22Rv1 (cell line): ENCODE measurements around the gene EXOC4.

Source experiments
- H3K27ac ChIP-seq: fragments of 450-650 bp; 2 replicates; pipeline ENCODE4 v1.5.1; 2017
- ZFX ChIP-seq: fragments of 450-650 bp; IDR thresholded peaks from 2 replicates; pipeline ENCODE4 v1.6.1; 2017; ENCODE audit warnings: antibody characterized with exemption, borderline replicate concordance
- TF ChIP-seq, protein P1 (sequence below): fragments of 450-650 bp; IDR thresholded peaks from 2 replicates; pipeline ENCODE4 v1.5.1; 2017; ENCODE audit warnings: mild to moderate bottlenecking

Gene EXOC4

DNA sequence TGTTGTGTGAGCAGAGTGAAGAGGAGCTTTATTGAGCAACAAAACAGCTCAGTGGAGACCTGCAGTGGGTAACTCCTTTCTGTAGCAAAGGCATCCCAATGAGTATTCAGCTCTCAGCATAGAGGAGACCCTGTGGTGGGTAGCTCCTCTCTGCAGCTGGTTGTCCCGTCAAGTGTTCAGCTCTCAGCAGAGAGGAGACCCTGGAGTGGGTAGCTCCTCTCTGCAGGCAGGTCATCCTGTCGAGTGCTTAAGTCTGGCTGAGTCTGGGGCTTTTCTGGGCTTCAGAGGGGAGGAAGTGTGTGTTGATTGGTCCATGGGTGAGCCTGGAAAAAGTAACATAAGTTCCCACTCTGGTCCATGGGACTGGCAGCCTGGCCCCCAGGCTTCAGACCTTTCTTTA, 702.3 kb downstream of the EXOC4 start:
- no peak overlapping the region for H3K27ac ChIP-seq
- TF ChIP-seq, protein P1, sequence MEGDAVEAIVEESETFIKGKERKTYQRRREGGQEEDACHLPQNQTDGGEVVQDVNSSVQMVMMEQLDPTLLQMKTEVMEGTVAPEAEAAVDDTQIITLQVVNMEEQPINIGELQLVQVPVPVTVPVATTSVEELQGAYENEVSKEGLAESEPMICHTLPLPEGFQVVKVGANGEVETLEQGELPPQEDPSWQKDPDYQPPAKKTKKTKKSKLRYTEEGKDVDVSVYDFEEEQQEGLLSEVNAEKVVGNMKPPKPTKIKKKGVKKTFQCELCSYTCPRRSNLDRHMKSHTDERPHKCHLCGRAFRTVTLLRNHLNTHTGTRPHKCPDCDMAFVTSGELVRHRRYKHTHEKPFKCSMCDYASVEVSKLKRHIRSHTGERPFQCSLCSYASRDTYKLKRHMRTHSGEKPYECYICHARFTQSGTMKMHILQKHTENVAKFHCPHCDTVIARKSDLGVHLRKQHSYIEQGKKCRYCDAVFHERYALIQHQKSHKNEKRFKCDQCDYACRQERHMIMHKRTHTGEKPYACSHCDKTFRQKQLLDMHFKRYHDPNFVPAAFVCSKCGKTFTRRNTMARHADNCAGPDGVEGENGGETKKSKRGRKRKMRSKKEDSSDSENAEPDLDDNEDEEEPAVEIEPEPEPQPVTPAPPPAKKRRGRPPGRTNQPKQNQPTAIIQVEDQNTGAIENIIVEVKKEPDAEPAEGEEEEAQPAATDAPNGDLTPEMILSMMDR, result no peak
- TF ChIP-seq ZFX, result no peak

DNA sequence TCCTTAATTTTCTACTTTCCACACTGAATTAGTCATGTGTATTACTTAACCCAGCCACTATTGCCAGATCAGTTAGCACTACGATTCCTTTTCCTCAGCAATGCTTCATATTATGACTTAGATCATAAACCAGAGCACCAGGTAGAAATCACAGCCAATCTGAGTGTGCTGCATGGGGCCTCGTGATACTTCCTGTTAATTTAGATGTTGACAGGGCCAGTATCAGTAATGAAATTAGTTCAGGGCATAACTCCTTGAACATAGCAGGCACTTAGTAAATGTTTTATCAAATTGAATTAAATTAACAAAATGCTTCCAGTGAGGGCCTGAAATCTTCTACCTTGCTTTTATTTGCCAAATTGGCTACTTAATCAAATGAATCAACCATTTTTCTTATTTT, 705.0 kb downstream of the EXOC4 start:
- no peak overlapping the region for H3K27ac ChIP-seq
- TF ChIP-seq, protein P1, result no peak
- no peak for TF ChIP-seq ZFX

DNA sequence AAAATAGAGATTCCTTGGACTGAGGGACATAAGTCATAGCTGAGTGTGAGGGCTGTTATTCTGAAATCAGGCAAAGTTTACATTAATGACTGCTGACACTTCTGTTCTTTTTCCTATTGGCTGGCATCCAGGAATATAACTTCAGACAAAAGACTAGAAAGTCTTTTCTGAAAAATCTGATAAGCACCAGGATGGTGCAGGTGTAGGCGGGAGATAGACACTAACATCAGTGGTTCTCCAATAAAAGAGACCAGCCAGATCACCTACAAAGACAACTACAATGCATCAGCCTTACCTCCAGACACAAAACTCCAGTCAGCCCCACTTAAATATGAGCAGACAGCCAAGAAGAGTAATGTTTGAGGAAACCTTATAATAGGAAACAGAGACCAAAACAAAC, 705.9 kb downstream of the EXOC4 start:
- TF ChIP-seq ZFX, result no peak
- TF ChIP-seq, protein P1, result no peak
- H3K27ac ChIP-seq, result no peak overlapping the region

DNA sequence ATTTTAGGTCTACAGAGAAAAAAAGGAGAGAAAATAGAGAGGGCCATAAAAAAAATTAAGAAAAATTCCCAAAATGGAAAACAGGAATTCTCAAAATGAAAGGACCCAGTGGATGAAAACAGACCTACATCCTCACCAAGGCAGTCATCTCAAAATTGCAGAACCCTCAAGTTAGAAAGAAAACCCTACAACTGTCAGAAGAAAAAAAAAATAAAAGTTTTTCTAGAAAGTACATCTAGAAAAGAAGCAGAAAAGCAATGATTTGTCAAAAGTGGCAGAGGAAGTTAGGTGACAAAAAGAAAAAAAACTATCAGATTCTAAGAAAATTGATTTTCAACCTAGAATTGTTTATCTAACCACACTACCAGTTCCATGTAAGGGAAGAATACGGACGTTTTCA, 706.6 kb downstream of the EXOC4 start:
- H3K27ac ChIP-seq, result no peak overlapping the region
- TF ChIP-seq, protein P1, result no peak
- no peak for TF ChIP-seq ZFX

DNA sequence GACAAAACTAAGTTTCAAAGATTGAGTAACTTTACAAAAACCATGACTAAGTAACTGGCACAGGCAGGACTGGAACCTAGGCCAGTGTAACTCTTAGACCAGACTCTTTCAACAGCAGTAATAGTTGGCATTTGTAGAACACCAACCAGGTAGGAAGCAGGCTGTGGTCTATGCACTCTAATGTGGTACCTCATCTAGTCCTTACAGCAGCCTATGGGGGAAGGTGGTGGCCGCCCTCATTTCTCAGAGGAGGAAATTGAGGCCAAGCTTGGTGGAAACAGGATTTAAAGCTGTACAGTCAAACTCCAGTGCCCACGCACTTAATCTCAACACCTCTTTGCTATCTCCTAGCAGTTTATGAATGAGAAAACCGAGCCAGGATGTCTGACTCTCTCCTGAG, 708.8 kb downstream of the EXOC4 start:
- TF ChIP-seq, protein P1, result no peak
- TF ChIP-seq ZFX, result no peak
- no peak overlapping the region for H3K27ac ChIP-seq

DNA sequence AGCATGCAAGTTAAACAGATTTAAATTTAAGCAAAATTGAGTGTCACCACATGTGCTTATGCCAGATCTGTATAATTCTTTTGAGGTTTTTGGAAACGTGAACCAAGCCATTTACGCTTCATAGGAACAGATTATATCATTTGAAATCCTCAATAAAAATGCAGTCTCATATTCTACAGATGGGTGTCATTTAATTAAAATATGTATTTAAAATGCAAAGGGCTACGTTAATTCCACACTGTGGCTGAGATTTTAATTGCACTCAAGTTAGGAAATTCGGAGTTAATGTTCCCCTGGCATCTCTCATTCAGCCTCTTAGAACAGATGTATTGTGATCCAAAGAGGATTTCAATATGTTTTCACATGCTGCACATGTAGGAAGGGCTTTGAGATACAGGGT, 709.8 kb downstream of the EXOC4 start:
- no peak overlapping the region for H3K27ac ChIP-seq
- TF ChIP-seq, protein P1, result no peak
- no peak for TF ChIP-seq ZFX

DNA sequence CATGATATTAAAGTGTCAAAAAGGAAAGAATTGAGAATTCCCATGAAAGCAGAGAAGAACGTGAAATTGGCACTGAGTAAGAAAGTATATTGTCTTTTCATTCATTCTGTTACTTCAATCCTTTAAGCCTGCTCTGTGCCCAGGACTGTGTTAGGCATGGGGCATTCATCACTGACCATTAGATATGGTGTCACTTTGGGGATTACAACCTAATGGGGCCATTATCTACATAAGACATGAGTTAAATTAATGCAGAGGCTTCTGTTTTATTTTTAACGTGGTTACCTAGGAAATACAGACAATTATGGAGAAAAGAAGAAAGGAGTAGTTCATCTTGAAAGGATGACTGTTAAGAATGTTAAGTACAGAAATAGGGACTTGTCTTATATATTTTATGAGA, 710.8 kb downstream of the EXOC4 start:
- no peak for TF ChIP-seq ZFX
- TF ChIP-seq, protein P1, result no peak
- no peak overlapping the region for H3K27ac ChIP-seq
